IMR-90 (cell line): Measurements from ENCODE around the gene YES1. TPM values are rescaled to one million over a fixed set of nuclear protein-coding genes. Genes with fewer than 3 reads are reported as not detected.
A peak's percentile ranks its signal among the peaks of the same experiment; 100 is the strongest.

Experiments used
- ATAC-seq: fragments of 200-7000 bp; cut with Tn5 transposase; 2 replicates; pipeline ENCODE4 v1.9.1; 2020; ENCODE audit warnings: low read depth, mild to moderate bottlenecking, moderate library complexity
- BruUV-seq: library from RNA; stranded (reverse); fragments of 400-500 nt; replicated peaks from 2 replicates; lab custom pipeline; 2021; lab: Mats Ljungman, UMichigan
- CTCF ChIA-PET: fragments of 300-600 bp; formaldehyde crosslinking; extraction: SDS; loops from one replicate; lab custom pipeline; 2021; ENCODE audit warnings: antibody characterized with exemption; lab: Yijun Ruan, JAX
- POLR2A ChIA-PET: fragments of 300-600 bp; sonication (Branson Sonifier 250); formaldehyde crosslinking; loops from one replicate; lab custom pipeline; 2022; ENCODE audit warnings: antibody characterized with exemption; ENCODE audit not compliant: unreplicated experiment; lab: Charles Lee
- DNase-seq: peaks from one replicate; pipeline ENCODE4 v3.0.0; 2013
- H2AFZ ChIP-seq: replicated peaks from 2 replicates; pipeline ENCODE3; 2013; ENCODE audit warnings: low read length, mild to moderate bottlenecking; ENCODE audit not compliant: poor library complexity
- H2AK5ac ChIP-seq: 2 replicates; pipeline ENCODE4 v1.6.1; 2013; ENCODE audit warnings: low read depth, low read length, inconsistent platforms
- H2AK9ac ChIP-seq: replicated peaks from 2 replicates; pipeline ENCODE3; 2013; ENCODE audit warnings: mild to moderate bottlenecking, low read depth, low read length, moderate library complexity; ENCODE audit not compliant: poor library complexity
- H2BK120ac ChIP-seq: 2 replicates; pipeline ENCODE4 v1.6.1; 2013; ENCODE audit warnings: low read depth, low read length, inconsistent platforms
- H2BK15ac ChIP-seq: 3 replicates; pipeline ENCODE4 v1.6.1; 2013; ENCODE audit warnings: low read depth, low read length, inconsistent platforms
- H2BK20ac ChIP-seq: 2 replicates; pipeline ENCODE4 v1.6.1; 2013; ENCODE audit warnings: low read depth, mild to moderate bottlenecking, inconsistent platforms, low read length, moderate library complexity
- H2BK5ac ChIP-seq: 2 replicates; pipeline ENCODE4 v1.6.1; 2013; ENCODE audit warnings: mild to moderate bottlenecking, low read depth, low read length, inconsistent platforms; ENCODE audit not compliant: poor library complexity, severe bottlenecking
- H3K14ac ChIP-seq: replicated peaks from 2 replicates; pipeline ENCODE4 v1.6.1; 2013; ENCODE audit warnings: low read depth, low read length, inconsistent platforms
- H3K18ac ChIP-seq: 2 replicates; pipeline ENCODE4 v1.6.1; 2013; ENCODE audit warnings: low read depth, low read length, control low read depth
- H3K23ac ChIP-seq: 2 replicates; pipeline ENCODE4 v1.6.1; 2013; ENCODE audit warnings: low read depth, low read length, inconsistent platforms
- H3K27ac ChIP-seq: 2 replicates; pipeline ENCODE4 v1.5.1; 2013; ENCODE audit warnings: mild to moderate bottlenecking, control low read depth, low read length; ENCODE audit not compliant: insufficient read depth
- H3K27me3 ChIP-seq: 2 replicates; pipeline ENCODE4 v1.6.1; 2013; ENCODE audit warnings: low read length; ENCODE audit not compliant: control insufficient read depth, insufficient read depth
- H3K36me3 ChIP-seq: 2 replicates; pipeline ENCODE4 v1.6.1; 2013; ENCODE audit warnings: low read length, mixed read lengths; ENCODE audit not compliant: control insufficient read depth, insufficient read depth
- H3K4ac ChIP-seq: 2 replicates; pipeline ENCODE4 v1.6.1; 2013; ENCODE audit warnings: low read depth, low read length, inconsistent platforms
- H3K4me1 ChIP-seq: 2 replicates; pipeline ENCODE4 v1.6.1; 2013; ENCODE audit warnings: low read length, mixed read lengths; ENCODE audit not compliant: control insufficient read depth, insufficient read depth
- H3K4me2 ChIP-seq: 2 replicates; pipeline ENCODE4 v1.6.1; 2013; ENCODE audit warnings: low read depth, mild to moderate bottlenecking, control low read depth, low read length, moderate library complexity
- H3K4me3 ChIP-seq: 2 replicates; pipeline ENCODE4 v1.5.1; 2013; ENCODE audit warnings: low read depth, mild to moderate bottlenecking, control low read depth, low read length, moderate library complexity; ENCODE audit not compliant: insufficient read depth
- H3K56ac ChIP-seq: 2 replicates; pipeline ENCODE4 v1.6.1; 2013; ENCODE audit warnings: low read length, inconsistent platforms; ENCODE audit not compliant: insufficient read depth; ENCODE audit errors: extremely low read depth
- H3K79me1 ChIP-seq, 2 experiments: 2 replicates each; pipeline ENCODE4 v1.6.1; 2013; ENCODE audit warnings: low read length in 2 of 2, inconsistent platforms in 1 of 2, low read depth in 1 of 2
- H3K9ac ChIP-seq: 2 replicates; pipeline ENCODE4 v1.6.1; 2013; ENCODE audit warnings: low read depth, low read length, control low read depth
- H3K9me1 ChIP-seq: 2 replicates; pipeline ENCODE4 v1.6.1; 2013; ENCODE audit warnings: low read length, inconsistent platforms; ENCODE audit not compliant: insufficient read depth
- H3K9me3 ChIP-seq: 2 replicates; pipeline ENCODE4 v1.6.1; 2013; ENCODE audit warnings: low read length; ENCODE audit not compliant: control insufficient read depth, insufficient read depth
- H4K20me1 ChIP-seq: 2 replicates; pipeline ENCODE4 v1.6.1; 2013; ENCODE audit warnings: low read length, inconsistent platforms; ENCODE audit not compliant: insufficient read depth
- H4K5ac ChIP-seq: 2 replicates; pipeline ENCODE4 v1.6.1; 2013; ENCODE audit warnings: mild to moderate bottlenecking, low read depth, low read length, control low read depth
- H4K8ac ChIP-seq, 2 experiments: 2 replicates each; pipeline ENCODE4 v1.6.1; 2013; ENCODE audit warnings: low read depth in 2 of 2, low read length in 2 of 2, control low read depth in 1 of 2, inconsistent platforms in 1 of 2
- H4K91ac ChIP-seq: 2 replicates; pipeline ENCODE4 v1.6.1; 2013; ENCODE audit warnings: low read depth, low read length, inconsistent platforms; ENCODE audit not compliant: insufficient read depth
- CEBPB ChIP-seq: IDR thresholded peaks from 2 replicates; pipeline ENCODE4 v1.6.1; 2012; ENCODE audit warnings: low read depth, low read length, improper control_type of control experiment
- ELK1 ChIP-seq: fragments of 150-350 bp; IDR thresholded peaks from 2 replicates; pipeline ENCODE4 v1.6.1; 2016; ENCODE audit warnings: low read depth, mild to moderate bottlenecking, low read length, moderate library complexity, borderline replicate concordance
- NFE2L2 ChIP-seq: fragments of 150-350 bp; IDR thresholded peaks from 2 replicates; pipeline ENCODE4 v1.6.1; 2016; ENCODE audit warnings: low read depth, mild to moderate bottlenecking, low read length
- dilution Hi-C: fragments of 300-500 bp; cut with HindIII; formaldehyde crosslinking; loops from one replicate; pipeline ENCODE4 v1.14.3; 2018; ENCODE audit warnings: low sequenced_read_pairs; ENCODE audit not compliant: unreplicated experiment
- in situ Hi-C: fragments of 300-500 bp; cut with MboI; formaldehyde crosslinking; loops from 3 replicates; pipeline ENCODE4 v1.14.3; 2019; ENCODE audit warnings: low sequenced_read_pairs, inconsistent platforms, mixed read lengths
- intact Hi-C: fragments of 100-400 bp; cut with micrococcal nuclease; formaldehyde crosslinking; loops from 2 replicates; pipeline ENCODE4 v1.10.0; 2022
- polyA plus RNA-seq, 3 experiments: library from polyadenylated mRNA; depleted of rRNA; stranded (reverse); fragments of >200 nt; gene quantifications; 2 replicates each; pipeline ENCODE4 v1.2.3, GENCODE V29; 2012; ENCODE audit warnings: low replicate concordance in 1 of 3
- total RNA-seq: library from RNA; depleted of rRNA; stranded (reverse); fragments of >200 nt; gene quantifications from 2 replicates; pipeline ENCODE4 v1.2.3, GENCODE V29; 2012

The YES1 gene
- total and polyA plus RNA-seq, 2 of the 4 experiments (the other 2 are of a cell fraction): 16.7 to 62.0 TPM

- Histone ChIP-seq H3K27ac (no peak overlapping the region), H2BK15ac (no peak overlapping the region), H2AK9ac (no peak overlapping the region), H4K8ac (no peak overlapping the region), H2BK5ac (no peak overlapping the region), H3K27me3 (no peaks in the 10 kb centered on the region), H3K4ac (no peak overlapping the region), H2AK5ac (no peak overlapping the region), H3K36me3 (peaks cover 14% of the 10 kb centered on the region), H2BK20ac (no peak overlapping the region), H3K79me1 (no peaks in the 10 kb centered on the region), H3K18ac (no peak overlapping the region), H3K23ac (no peak overlapping the region), H4K20me1 (no peaks in the 10 kb centered on the region), H3K4me1 (no peaks in the 10 kb centered on the region), H3K9me3 (no peaks in the 10 kb centered on the region), H3K9ac (no peak overlapping the region), H2BK120ac (no peak overlapping the region), H3K4me2 (no peak overlapping the region), H2AFZ (no peak overlapping the region), H4K91ac (no peak overlapping the region), H4K5ac (no peak overlapping the region), H3K9me1 (no peaks in the 10 kb centered on the region), H3K4me3 (no peak overlapping the region), H3K14ac (no peak overlapping the region), H3K56ac (no peak overlapping the region)
- ChIA-PET POLR2A (no interaction called here), CTCF (no interaction called here)
- dilution Hi-C loops (no loop called here), in situ Hi-C loops (loop anchor here (5.0 kb wide), 1 partner anchor 101 kb away; no protein-coding TSS in a partner anchor), intact Hi-C loops (no loop called here)
- ATAC-seq (no peak), DNase-seq (peak; percentile 13)
- BruUV-seq: no TSS peak
- TF ChIP-seq ELK1 (no peak), CEBPB (no peak), NFE2L2 (no peak)
Observed at GRCh38 chr18:731185-731584, 80.9 kb downstream of the YES1 start.
